GM10847 (cell line): ENCODE data around the gene OPCML.

Source experiments
- POLR2A ChIP-seq: IDR thresholded peaks from 2 replicates; pipeline ENCODE4 v1.6.1; 2011; ENCODE audit not compliant: insufficient read length; ENCODE audit errors: extremely low read depth

Gene OPCML

DNA sequence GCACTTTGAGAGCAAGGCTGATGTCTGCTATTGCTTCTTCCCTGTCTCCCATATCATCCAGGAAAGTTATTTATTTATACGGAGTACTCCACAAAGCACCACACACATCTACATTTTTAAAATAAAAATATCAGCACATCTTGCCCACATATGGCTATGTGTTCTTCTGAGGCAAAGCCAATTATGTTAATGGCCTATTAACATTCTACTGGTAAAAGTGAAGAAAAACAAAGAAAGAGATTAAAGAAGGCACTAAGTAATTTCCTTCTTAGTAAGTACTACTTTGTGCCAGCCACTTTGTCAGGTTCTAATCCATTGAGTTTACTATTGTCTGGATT, 548.7 kb downstream of the OPCML start:
- TF ChIP-seq POLR2A = no peak

DNA sequence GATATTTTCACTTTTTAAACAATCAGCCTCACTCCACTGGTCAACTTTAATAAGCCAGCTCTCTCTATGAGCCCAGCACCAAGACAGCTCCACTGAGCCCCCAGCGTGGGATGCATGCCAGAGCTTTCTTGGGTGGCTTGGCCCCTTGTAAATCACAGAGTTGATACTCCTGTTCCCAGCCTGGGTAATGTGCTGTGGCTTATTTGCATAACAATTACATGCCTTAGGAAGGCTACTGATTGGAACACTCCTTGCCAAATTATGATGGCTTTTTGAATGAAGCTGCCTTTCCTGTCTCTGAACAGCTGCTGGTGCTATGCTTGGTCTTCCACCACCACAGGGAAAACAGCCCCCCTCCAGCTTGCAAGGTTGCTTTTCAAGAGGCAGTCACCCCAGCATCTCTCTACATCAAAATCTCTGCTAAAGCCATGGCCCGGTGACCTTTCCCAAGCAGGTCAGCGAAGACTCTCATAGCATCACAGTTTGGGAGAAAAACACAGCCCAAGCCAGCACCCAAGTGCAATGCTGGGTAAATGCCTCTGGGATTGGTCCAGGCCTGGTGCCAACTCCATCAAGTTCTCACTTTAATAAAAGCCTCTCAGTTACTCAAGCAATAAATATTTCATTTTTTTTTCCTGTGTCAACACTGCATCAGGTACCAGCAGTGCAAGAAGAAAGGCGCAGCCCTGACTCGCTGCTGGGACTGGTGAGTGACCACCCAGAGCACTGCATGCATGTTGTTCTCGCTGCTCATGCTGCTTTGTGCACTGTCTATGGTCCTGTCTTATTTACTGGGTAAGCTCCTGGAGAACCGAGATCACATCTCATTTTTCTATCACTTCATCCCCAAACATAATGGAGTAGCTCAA, 549.3 kb downstream of the OPCML start:
- no peak for TF ChIP-seq POLR2A

- no peak for TF ChIP-seq POLR2A
Measured at GRCh38 chr11:132981131-132981956, 551.0 kb downstream of the OPCML start.

DNA sequence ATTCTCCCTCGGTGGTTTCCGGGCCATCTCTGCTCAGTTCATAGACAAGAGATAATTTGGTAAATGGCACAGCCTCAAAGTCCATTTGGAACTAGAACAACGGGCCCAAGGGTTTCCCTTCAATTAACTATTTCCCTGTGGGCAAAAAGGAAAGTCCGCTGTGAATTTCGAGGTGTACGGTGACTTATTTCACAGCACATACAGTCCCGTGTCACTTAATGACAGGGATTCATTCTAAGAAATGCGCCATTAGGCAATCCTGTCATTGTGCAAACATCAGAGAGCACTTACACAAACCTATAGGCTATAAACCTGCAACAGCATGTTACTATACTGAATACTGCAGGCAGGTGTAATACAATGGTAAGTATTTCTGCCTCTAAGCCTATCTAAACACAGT, 551.6 kb downstream of the OPCML start:
- no peak for TF ChIP-seq POLR2A

GRCh38 chr11:132977746-132978145, 554.6 kb downstream of the OPCML start:
- no peak for TF ChIP-seq POLR2A

- TF ChIP-seq POLR2A = no peak
Measured at GRCh38 chr11:132977241-132977640, 555.1 kb downstream of the OPCML start.

DNA sequence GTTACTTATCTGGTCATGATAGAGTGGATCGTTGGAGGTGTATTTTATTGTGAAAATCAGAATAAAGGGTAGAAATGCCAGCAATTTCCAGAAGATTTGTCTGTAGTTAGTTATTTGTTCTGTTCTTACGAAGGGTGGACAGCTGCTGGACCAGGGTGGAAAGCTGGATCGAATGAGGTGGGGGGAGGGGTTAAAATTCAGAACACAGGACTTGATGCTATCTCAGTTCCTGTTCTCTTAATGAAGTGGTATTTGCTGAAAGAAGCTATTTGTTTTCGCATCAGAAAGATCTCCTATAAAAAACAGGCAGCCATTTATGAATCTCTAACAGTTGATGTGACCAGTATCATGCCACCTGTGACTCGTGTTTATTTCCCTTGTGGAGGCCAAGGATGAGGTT, 556.2 kb downstream of the OPCML start:
- no peak for TF ChIP-seq POLR2A

DNA sequence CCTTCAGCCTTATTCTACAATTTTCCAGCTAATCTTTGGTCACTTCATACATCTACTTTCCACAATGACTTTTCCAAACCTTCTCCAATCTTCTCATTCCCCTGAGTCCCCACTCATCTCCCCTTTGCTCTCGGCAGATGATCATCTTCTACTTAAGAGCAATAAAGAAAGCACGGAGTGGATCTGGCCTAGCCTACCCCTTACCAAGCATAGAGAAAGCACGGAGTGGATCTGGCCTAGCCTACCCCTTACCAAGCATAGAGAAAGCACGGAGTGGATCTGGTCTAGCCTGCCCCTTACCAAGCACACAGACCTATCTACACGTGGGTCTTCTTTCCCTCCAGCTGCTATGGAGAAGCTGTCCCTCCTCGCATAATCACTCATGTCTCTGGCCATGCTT, 558.6 kb downstream of the OPCML start:
- no peak for TF ChIP-seq POLR2A

- TF ChIP-seq POLR2A = no peak
Measured at GRCh38 chr11:132972565-132972964, 559.7 kb downstream of the OPCML start.

- no peak for TF ChIP-seq POLR2A
Measured at GRCh38 chr11:132971351-132971750, 561.0 kb downstream of the OPCML start.

GRCh38 chr11:132969892-132970291, 562.4 kb downstream of the OPCML start:
- no peak for TF ChIP-seq POLR2A

DNA sequence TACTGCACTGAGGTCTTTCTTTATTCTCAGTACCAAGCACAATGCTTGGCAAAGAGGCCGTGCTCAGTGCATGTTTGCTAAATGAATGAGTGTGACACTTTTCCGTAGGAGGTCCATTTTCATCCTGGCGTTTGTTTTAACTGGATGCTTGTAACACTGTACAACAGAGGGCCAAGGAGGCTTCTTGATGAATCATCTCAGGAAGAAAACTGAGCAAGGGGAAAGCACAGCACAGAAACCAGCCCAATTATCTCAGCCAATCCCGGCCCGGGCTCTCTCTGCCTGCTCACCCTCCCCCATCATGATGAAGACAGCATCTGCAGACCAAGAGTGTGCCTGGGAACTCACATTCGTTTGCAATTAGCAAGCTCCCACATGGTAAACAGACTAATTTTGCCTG, 570.3 kb downstream of the OPCML start:
- no peak for TF ChIP-seq POLR2A

GRCh38 chr11:132961453-132961852, 570.8 kb downstream of the OPCML start:
- TF ChIP-seq POLR2A = no peak

DNA sequence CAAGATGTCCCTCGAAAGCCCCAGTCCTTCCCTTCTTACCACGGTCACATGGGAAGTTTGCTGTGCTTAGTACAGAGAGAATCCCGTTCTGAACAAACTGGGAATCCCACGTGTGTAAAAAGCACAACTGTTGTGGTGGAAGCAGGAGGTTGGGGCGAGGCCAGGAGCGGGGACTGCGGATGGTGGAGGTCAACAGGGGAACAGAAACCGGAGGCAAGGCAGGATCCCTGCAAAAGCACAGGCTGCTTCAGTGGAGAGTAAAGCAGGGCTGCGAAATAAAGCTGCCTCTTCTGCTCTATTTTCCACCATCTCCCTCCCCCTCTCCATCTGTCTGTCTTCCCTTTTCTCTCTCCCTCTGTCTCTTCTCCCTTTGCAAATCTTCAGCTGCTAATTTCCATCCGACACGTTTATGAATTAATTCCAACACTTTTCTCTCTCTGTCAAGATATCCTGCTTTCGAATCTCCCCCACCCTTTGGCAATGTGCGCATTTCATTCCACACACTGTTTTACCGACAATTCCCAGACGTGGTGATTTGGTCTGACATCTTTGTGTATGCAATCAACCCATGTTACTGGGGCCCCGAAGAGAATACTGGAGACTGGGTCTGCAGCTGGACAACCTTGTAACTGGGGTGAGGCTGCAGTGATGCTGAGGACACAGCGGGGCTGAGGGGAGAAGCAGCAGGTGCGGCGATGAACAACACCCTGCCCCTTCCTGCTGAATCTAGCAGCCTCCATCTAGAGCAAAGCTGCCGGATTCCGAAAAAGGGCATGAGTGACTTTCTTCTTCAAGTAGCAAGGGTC, 571.8 kb downstream of the OPCML start:
- no peak for TF ChIP-seq POLR2A

DNA sequence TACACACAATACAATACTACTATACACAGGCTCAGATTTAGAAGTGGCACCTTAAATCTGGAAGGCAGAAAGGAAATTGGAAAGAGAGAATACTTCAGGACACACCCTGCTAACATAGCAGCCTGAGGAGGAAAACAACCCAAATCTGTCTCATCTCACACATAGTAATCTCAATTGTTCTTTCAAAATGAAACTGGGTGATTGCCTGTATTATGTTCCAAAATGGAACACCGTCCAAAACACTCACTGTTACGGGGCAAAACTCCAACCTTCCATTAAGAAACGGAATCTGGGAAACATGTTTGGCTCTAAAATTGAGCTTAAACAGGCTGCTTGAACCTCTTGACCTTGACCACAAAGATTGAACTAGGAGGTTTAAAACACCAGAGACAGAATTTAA, 572.6 kb downstream of the OPCML start:
- no peak for TF ChIP-seq POLR2A
